Measurements from ENCODE around the gene HLA-DMB.
A peak's percentile ranks its signal among the peaks of the same experiment; 100 is the strongest.

HLA-DMB gene

GRCh38 chr6:32940656-32941213, at the start of gene HLA-DMB:
Gene HLA-DMB, minus strand, starts transcription at chr6:32941028. Its CDS starts 221 bp downstream, at chr6:32940807.
- no peak for DNase-seq (ENCODE audit: low read depth)

- DNase-seq (ENCODE audit: low read depth): no peak
Observed at GRCh38 chr6:32989368-32989767, 48.5 kb upstream of the HLA-DMB start.

- DNase-seq (ENCODE audit: low read depth): no peak
Observed at GRCh38 chr6:32984622-32985389, 44.0 kb upstream of the HLA-DMB start.

DNA sequence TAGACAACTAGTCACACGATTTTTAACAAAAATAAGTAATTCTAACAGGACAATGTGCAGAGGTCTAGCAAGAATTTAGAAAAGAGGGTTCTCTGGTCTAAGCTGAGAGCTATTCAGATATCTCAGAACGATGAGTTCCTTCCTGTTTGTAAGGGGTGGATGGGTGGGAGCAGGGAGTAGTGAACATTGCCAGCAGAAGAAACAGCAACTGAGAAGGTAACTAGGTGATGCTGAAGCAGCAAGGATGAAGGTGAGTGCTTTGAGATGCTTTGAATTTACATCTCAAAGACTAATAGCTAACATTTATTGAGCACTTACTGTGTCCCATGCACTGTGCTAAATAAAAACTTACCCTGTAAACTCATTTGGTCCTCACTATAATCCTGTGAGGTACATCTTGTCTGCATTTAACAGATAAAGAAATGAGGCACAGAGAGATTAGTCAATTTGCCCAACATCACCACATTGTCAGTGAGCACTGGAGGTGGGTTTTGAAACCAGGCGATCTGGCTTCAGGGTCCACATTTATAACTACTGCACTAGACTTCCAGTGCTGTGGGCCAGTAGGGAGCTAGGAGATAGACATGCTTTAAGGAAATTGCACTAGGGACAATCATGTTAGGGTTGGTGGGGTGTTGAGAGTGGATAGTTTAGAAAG, 43.3 kb upstream of the HLA-DMB start:
- no peak for DNase-seq (ENCODE audit: low read depth)

DNA sequence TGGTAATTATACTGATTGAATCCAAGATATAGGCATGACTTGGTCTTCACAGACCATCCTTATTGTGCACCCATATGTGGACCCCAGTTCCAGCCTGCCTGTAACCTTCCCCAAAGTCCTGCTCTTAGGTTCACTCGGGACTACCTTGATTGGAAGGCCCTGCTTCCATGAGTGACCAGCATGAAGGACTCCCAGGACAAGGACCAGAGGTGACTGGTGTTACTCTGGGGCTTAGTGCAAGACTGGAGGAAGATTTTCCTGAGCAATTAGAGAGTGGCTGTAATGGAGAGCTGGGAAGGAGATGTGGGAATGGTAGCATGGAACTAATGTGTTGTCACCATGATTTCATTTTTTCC, 42.6 kb upstream of the HLA-DMB start:
- no peak for DNase-seq (ENCODE audit: low read depth)

GRCh38 chr6:32982702-32983492, 42.1 kb upstream of the HLA-DMB start:
- DNase-seq (ENCODE audit: low read depth): no peak

DNA sequence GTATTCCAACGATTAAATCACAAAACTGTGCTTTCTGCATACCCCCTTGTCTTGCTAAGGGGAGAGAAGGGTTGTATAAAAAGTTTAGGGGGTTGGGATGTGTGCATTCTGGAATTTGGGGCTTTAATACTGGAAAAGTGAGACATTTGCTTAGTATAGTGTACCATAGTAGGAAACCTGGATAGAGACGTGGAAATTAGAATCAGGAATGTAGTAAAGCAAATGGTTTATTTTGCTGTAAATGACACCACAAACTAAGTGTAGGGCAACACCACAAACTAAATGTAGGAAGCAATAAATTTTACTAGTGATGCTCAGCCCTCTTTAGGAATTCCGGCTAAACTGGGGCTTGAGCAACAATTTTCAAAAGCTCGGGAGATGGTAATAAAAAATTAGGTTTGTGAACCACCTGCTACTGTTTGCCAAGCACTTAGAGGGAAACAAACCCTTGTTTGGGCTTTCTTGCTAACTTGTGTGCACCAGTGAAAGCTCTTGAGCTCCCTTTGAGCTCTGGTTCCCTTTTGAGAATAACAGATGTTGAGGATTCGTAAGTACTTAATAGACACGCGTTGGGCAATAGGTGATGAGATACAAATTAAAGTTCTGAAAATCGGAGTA, 41.4 kb upstream of the HLA-DMB start:
- DNase-seq (ENCODE audit: low read depth): no peak

DNA sequence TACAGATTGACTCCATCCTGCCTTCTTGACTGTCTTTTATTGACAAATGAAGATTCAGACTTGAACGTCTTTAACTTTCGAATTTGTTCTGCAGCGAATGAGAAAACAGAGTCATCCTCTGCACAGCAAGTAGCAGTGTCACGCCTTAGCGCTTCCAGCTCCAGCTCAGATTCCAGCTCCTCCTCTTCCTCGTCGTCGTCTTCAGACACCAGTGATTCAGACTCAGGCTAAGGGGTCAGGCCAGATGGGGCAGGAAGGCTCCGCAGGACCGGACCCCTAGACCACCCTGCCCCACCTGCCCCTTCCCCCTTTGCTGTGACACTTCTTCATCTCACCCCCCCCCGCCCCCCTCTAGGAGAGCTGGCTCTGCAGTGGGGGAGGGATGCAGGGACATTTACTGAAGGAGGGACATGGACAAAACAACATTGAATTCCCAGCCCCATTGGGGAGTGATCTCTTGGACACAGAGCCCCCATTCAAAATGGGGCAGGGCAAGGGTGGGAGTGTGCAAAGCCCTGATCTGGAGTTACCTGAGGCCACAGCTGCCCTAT, 39.7 kb upstream of the HLA-DMB start:
- DNase-seq (ENCODE audit: low read depth): no peak

DNA sequence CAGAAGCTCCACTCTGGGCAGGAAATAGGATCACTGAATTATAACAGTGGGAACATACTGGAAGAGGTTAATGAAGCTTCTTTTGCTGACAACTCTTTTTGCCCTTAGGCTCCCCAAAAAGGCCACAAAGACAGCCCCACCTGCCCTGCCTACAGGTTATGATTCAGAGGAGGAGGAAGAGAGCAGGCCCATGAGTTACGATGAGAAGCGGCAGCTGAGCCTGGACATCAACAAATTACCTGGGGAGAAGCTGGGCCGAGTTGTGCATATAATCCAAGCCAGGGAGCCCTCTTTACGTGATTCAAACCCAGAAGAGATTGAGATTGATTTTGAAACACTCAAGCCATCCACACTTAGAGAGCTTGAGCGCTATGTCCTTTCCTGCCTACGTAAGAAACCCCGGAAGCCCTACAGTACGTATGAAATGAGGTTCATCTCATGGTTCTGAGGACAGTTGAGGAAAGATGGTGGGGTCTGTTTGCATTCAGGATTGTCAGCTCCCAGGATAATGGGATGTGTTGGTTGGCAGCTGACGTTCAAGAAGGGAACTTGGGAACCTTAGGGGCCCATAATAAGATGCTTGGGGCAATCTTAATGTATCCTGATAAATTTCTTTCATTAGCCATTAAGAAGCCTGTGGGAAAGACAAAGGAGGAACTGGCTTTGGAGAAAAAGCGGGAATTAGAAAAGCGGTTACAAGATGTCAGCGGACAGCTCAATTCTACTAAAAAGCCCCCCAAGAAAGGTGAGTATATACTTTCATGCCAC, 39.1 kb upstream of the HLA-DMB start:
- DNase-seq (ENCODE audit: low read depth): no peak

GRCh38 chr6:32977953-32978324, 37.1 kb upstream of the HLA-DMB start:
- DNase-seq (ENCODE audit: low read depth): no peak

DNA sequence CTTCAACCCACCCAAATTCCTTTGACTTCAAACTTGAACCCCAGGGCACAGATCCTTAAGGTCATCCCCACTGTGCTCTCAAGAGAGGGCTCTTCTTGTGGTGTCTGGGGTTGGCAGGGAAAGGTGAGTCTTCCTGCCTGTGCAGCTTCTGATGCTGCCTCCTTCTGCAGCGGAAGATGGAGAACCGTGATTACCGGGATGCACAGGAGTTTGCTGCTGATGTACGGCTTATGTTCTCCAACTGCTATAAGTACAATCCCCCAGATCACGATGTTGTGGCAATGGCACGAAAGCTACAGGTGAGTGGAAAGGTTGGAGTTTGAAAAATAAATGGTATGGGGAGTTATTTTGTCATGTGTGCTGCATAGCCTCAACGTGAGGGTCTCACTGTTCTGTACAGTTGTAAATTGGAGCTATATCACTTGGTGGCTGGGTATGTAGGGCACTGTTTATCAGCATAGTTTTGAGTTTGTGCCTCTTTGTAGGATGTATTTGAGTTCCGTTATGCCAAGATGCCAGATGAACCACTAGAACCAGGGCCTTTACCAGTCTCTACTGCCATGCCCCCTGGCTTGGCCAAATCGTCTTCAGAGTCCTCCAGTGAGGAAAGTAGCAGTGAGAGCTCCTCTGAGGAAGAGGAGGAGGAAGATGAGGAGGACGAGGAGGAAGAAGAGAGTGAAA, 36.6 kb upstream of the HLA-DMB start:
- DNase-seq (ENCODE audit: low read depth): no peak

GRCh38 chr6:32976334-32977069, 35.7 kb upstream of the HLA-DMB start:
- no peak for DNase-seq (ENCODE audit: low read depth)

GRCh38 chr6:32975886-32976285, 35.1 kb upstream of the HLA-DMB start:
- DNase-seq (ENCODE audit: low read depth): no peak

DNA sequence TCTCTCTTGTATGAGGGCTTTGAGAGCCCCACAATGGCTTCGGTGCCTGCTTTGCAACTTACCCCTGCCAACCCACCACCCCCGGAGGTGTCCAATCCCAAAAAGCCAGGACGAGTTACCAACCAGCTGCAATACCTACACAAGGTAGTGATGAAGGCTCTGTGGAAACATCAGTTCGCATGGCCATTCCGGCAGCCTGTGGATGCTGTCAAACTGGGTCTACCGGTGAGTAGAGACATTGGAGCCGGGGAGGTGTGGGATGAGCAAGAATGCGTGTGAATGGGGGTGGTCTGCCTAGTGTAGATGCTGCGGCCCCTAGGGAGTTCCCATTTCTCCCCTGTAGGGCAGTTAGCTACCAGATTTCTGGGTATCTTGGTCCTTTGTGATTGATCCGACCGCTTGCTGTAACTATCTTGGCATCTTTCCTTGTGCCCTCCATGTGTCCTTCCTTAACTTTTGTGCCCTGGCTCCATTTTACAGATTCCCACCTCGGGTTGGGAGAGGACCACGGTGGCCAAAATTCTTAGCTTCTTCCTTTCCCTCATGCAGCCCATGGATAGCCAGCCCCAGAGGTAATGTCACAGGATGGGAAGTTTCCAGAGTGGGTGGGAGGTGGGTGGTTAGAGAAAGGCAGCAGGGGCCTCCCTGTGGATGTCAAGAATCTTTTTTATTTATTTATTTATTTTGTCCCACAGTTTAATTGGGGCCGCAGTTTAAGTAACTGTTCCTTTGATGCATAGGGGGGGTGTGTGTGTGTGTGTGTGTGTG, 33.9 kb upstream of the HLA-DMB start:
- DNase-seq (ENCODE audit: low read depth): no peak

GRCh38 chr6:32974016-32974333, 33.1 kb upstream of the HLA-DMB start:
- peak; percentile 25 for DNase-seq (ENCODE audit: low read depth)

- no peak for DNase-seq (ENCODE audit: low read depth)
Observed at GRCh38 chr6:32973144-32974015, 32.6 kb upstream of the HLA-DMB start.

GRCh38 chr6:32972353-32973143, 31.7 kb upstream of the HLA-DMB start:
- no peak for DNase-seq (ENCODE audit: low read depth)
